WERI-Rb-1 (cell line): Measurements from ENCODE around the gene PHACTR3.
"Not testable (repeated sequence)": the region's sequence is repeated elsewhere in the genome, so short reads cannot be mapped to it uniquely, and the experiment has no call there.

Experiments used
- DNase-seq: peaks from one replicate; pipeline ENCODE4 v3.0.0-alpha.2; 2020
- H3K27ac ChIP-seq: fragments of 250-450 bp; sonication (Bioruptor Pico); 2 replicates; pipeline ENCODE4 v1.5.1; 2020; ENCODE audit warnings: mild to moderate bottlenecking, moderate library complexity
- H3K27me3 ChIP-seq: fragments of 250-450 bp; sonication (Bioruptor Pico); 2 replicates; pipeline ENCODE4 v1.5.1; 2021; ENCODE audit warnings: mild to moderate bottlenecking, low read depth, moderate library complexity; ENCODE audit not compliant: insufficient read depth, severe bottlenecking
- H3K36me3 ChIP-seq: fragments of 250-450 bp; sonication (Bioruptor Pico); 2 replicates; pipeline ENCODE4 v1.5.1; 2020; ENCODE audit warnings: mild to moderate bottlenecking, moderate library complexity
- H3K4me3 ChIP-seq: 2 replicates; pipeline ENCODE4 v1.5.1; 2011; ENCODE audit warnings: low read depth, mild to moderate bottlenecking, control low read depth, low read length
- H3K9me3 ChIP-seq: fragments of 250-450 bp; sonication (Bioruptor Pico); 2 replicates; pipeline ENCODE4 v1.5.1; 2021; ENCODE audit warnings: mild to moderate bottlenecking, moderate library complexity; ENCODE audit not compliant: severe bottlenecking
- TF ChIP-seq, protein P1 (sequence below): IDR thresholded peaks from 2 replicates; pipeline ENCODE4 v1.5.1; 2011; ENCODE audit warnings: low read depth, mild to moderate bottlenecking, control low read depth, inconsistent platforms, low read length

PHACTR3 gene

GRCh38 chr20:59618131-59618530 lies 13.8 kb downstream of the PHACTR3 start:
- Histone ChIP-seq H3K27ac (no peak overlapping the region), H3K27me3 (peaks cover 97% of the 10 kb centered on the region), H3K36me3 (no peaks in the 10 kb centered on the region), H3K9me3 (no peaks in the 10 kb centered on the region), H3K4me3 (no peak overlapping the region)
- TF ChIP-seq, protein P1, sequence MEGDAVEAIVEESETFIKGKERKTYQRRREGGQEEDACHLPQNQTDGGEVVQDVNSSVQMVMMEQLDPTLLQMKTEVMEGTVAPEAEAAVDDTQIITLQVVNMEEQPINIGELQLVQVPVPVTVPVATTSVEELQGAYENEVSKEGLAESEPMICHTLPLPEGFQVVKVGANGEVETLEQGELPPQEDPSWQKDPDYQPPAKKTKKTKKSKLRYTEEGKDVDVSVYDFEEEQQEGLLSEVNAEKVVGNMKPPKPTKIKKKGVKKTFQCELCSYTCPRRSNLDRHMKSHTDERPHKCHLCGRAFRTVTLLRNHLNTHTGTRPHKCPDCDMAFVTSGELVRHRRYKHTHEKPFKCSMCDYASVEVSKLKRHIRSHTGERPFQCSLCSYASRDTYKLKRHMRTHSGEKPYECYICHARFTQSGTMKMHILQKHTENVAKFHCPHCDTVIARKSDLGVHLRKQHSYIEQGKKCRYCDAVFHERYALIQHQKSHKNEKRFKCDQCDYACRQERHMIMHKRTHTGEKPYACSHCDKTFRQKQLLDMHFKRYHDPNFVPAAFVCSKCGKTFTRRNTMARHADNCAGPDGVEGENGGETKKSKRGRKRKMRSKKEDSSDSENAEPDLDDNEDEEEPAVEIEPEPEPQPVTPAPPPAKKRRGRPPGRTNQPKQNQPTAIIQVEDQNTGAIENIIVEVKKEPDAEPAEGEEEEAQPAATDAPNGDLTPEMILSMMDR = no peak
- DNase-seq = no peak

GRCh38 chr20:59618585-59618984 lies 14.2 kb downstream of the PHACTR3 start:
- not testable (repeated sequence) for DNase-seq, H3K27ac ChIP-seq, H3K4me3 ChIP-seq, H3K9me3 ChIP-seq, H3K36me3 ChIP-seq
- peaks cover 97% of the 10 kb centered on the region for H3K27me3 ChIP-seq

DNA sequence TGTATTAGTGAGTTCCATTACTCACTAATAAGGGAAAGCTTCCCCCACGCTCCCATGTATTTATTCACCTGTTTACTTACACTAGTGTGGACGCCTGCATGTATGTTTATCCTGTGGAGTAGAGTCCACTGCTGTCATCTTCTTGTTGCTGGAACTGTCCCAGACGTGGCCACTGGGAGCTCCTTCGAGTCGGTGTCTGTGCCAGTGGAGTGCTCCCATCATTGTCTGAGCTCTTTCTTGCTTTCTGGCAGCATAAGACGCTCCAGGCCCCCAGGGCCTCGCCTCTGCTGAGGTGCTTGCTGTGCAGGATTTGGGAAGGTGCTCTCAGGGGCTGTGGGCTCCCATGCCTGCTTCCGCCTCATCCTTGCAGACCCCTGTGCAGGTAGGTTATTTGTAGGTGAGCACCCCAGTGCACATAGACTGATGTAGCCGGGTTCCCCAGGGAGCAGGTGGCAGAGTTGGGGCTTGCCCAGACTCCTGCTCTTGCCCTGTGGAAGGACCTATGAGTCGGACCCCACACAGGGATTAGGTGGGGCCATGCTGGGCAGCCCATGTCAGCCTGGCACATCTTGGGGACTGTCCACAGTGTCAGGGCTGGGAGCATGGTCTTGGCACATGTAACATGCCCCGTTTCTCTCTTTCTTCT lies 16.6 kb downstream of the PHACTR3 start:
- Histone ChIP-seq H3K27me3 (peaks cover 94% of the 10 kb centered on the region), H3K27ac (no peak overlapping the region), H3K36me3 (no peaks in the 10 kb centered on the region), H3K9me3 (no peaks in the 10 kb centered on the region), H3K4me3 (no peak overlapping the region)
- TF ChIP-seq, protein P1 = no peak
- no peak for DNase-seq

DNA sequence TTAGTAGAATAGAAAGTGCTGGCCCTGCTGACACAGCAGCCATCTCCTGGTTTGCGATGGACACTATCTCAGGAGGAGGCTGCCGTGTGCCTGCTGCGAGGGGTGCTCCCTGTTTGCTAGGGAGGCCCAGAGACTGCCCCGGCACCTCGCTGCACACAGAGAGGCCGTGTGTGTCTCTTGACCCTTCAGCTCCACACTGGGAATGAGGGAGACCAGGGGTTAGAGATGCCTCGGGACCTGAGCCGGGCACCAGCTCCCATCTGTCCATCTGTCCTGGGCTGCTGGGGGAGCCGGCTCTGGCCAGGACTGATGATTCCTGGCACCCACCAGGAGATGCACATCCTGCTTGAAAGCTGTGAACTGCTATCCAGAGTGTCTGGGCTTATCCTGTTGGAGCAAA lies 18.2 kb downstream of the PHACTR3 start:
- Histone ChIP-seq H3K36me3 (no peaks in the 10 kb centered on the region), H3K4me3 (no peak overlapping the region), H3K27me3 (peaks cover 94% of the 10 kb centered on the region), H3K27ac (no peak overlapping the region), H3K9me3 (no peaks in the 10 kb centered on the region)
- DNase-seq = no peak
- TF ChIP-seq, protein P1 = no peak

DNA sequence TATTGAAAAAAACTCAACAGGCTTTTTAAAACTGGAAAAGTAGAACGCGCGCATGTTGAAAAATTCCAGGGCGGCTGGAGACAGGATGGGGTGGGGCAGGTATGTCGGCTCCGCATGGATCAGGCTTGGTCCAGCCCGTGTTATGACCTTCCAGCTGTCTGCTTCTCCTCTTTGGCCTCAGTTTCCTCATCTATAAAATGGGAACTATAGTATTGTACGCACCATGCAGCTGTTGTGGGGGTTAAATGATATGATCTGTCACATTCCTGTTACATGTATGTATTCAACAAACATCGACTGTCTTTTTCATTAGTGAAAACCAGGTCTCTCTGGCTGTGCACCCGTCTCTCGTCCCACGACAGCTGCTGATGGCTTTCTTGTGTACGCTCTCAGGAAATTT lies 18.8 kb downstream of the PHACTR3 start:
- DNase-seq = no peak
- TF ChIP-seq, protein P1 = no peak

DNA sequence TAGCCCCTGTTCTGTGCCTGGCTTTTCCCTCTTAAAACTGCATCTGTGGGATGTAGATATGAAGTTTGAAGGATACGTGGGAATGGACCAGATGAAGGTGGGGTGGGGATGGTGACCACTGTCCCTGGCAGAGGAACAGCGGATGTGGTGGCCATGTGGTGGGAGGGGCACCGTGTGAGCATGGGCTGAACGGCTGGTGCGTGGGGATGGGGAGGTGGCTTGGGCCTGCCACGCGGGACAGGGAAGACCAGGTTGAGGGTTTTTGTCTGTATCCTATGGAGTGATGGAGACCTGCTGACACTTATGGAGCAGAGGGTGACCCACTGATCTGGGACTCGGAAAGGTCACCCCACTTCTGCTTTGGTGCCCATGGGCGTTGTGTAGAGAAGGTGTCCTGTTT lies 19.2 kb downstream of the PHACTR3 start:
- peaks cover 94% of the 10 kb centered on the region for H3K27me3 ChIP-seq
- DNase-seq = no peak
- no peak overlapping the region for H3K4me3 ChIP-seq
- TF ChIP-seq, protein P1 = no peak
- no peak overlapping the region for H3K27ac ChIP-seq
- no peaks in the 10 kb centered on the region for H3K36me3 ChIP-seq
- H3K9me3 ChIP-seq = no peaks in the 10 kb centered on the region

More for the DNA sequence above, 18.8 kb downstream of the PHACTR3 start:
- Histone ChIP-seq H3K27ac (no peak overlapping the region), H3K9me3 (no peaks in the 10 kb centered on the region), H3K36me3 (no peaks in the 10 kb centered on the region), H3K4me3 (no peak overlapping the region), H3K27me3 (peaks cover 94% of the 10 kb centered on the region)
